LNCaP clone FGC (cell line): Measurements from ENCODE around the gene UROC1.

Source experiments
- DNase-seq: peaks from one replicate; pipeline ENCODE4 v3.0.0-alpha.2; 2011; ENCODE audit warnings: low read depth
- H3K4me3 ChIP-seq: 2 replicates; pipeline ENCODE4 v1.5.1; 2011; ENCODE audit warnings: mild to moderate bottlenecking, low read depth, low read length, control low read depth
- TF ChIP-seq, protein P1 (sequence below): IDR thresholded peaks from 2 replicates; pipeline ENCODE4 v1.5.1; 2012; ENCODE audit warnings: mild to moderate bottlenecking; ENCODE audit not compliant: control insufficient read depth, insufficient read depth; ENCODE audit errors: extremely low read depth

UROC1 gene

DNA sequence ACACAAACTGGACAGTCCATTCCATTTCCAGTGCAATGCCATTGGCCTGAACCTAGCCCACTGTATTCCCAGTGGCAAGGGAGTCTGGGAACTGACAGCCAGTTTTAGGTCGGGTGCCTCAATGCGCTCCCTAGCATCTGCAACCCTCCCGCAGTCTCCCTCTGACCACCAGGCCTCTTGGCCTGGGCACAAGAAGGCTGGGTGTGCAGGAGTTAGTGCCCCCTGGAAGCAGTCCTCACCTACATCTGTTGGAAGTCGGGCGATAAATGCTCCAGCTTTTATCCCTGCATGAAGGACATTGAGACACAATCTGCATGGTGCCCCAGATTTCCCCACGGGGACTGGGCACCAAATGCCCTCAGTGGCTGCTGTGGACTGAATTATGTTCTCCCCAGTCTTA is 28.4 kb upstream of the UROC1 start:
- no peak overlapping the region for H3K4me3 ChIP-seq
- TF ChIP-seq, protein P1, sequence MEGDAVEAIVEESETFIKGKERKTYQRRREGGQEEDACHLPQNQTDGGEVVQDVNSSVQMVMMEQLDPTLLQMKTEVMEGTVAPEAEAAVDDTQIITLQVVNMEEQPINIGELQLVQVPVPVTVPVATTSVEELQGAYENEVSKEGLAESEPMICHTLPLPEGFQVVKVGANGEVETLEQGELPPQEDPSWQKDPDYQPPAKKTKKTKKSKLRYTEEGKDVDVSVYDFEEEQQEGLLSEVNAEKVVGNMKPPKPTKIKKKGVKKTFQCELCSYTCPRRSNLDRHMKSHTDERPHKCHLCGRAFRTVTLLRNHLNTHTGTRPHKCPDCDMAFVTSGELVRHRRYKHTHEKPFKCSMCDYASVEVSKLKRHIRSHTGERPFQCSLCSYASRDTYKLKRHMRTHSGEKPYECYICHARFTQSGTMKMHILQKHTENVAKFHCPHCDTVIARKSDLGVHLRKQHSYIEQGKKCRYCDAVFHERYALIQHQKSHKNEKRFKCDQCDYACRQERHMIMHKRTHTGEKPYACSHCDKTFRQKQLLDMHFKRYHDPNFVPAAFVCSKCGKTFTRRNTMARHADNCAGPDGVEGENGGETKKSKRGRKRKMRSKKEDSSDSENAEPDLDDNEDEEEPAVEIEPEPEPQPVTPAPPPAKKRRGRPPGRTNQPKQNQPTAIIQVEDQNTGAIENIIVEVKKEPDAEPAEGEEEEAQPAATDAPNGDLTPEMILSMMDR = no peak
- no peak for DNase-seq

DNA sequence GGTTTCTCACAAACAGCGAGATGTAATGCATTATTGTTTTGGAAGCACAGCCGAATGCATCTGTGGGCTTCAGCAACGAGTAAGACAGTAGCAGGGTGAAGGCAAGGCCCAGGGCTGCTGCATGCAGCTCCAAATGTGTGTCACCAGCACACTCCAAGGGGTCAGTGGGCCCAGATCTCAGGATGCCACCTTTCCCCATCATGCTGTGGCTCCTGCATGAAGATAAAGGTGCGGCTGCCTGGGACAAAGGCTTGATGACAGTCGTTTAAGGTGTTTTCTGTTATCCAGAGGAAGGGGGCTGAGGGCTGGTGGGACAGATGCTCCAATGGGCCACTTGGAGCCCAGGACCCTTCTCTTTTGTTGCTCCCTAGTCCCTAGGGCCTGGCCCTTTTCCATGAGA is 28.0 kb upstream of the UROC1 start:
- TF ChIP-seq, protein P1 = no peak
- no peak for DNase-seq
- H3K4me3 ChIP-seq = no peak overlapping the region

DNA sequence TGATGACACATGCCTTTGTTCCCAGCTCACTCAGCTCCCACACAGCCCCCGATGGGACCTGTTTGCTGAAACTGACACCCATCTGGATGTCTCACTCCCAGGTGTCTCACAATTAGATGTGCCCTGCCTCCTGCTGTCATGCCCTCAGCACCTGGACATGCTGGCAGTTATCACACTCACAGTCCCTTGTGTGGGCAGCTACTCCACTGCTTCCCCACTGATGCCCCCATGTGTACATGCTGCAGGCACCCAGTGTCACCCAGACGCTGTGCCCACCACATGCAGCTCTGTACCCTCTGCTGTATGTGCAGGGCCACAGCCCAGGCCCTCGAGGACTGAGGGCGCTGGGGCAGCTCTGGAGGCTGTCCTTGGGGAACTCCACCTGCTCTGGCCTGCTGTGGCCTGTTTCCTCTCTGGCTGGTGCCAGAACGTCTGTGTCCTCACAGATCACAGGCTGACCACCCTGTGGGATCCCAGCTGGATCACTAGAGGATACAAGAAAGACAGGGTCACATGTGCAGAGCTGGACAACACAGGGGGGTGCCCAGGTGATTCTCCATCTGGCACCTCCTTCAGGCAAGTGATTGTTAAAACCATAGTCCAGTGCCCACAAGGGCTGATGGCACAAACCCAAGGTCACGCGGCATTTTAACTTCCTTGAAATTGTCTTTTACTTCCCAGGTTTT is 27.2 kb upstream of the UROC1 start:
- H3K4me3 ChIP-seq = no peak overlapping the region
- DNase-seq = no peak
- TF ChIP-seq, protein P1 = no peak

GRCh38 chr3:126543457-126544061 is 26.0 kb upstream of the UROC1 start:
- H3K4me3 ChIP-seq = no peak overlapping the region
- no peak for DNase-seq
- TF ChIP-seq, protein P1 = no peak

- no peak for DNase-seq
- no peak overlapping the region for H3K4me3 ChIP-seq
- TF ChIP-seq, protein P1 = no peak
Measured at GRCh38 chr3:126542340-126543241, 25.0 kb upstream of the UROC1 start.

- TF ChIP-seq, protein P1 = no peak
- no peak for DNase-seq
- H3K4me3 ChIP-seq = no peak overlapping the region
Measured at GRCh38 chr3:126541628-126542339, 24.2 kb upstream of the UROC1 start.
